GM15510 (cell line): ENCODE results near the gene FNDC3B.

Experiments used
- POLR2A ChIP-seq: IDR thresholded peaks from 3 replicates; pipeline ENCODE4 v1.6.1; 2011; ENCODE audit warnings: borderline replicate concordance; ENCODE audit not compliant: insufficient read length; ENCODE audit errors: extremely low read depth

Gene FNDC3B

GRCh38 chr3:172106037-172106954 is 66.9 kb downstream of the FNDC3B start:
- no peak for TF ChIP-seq POLR2A

GRCh38 chr3:172106989-172107388 is 67.6 kb downstream of the FNDC3B start:
- no peak for TF ChIP-seq POLR2A

GRCh38 chr3:172107403-172107802 is 68.0 kb downstream of the FNDC3B start:
- TF ChIP-seq POLR2A = no peak

- no peak for TF ChIP-seq POLR2A
Measured at GRCh38 chr3:172110127-172110779, 70.9 kb downstream of the FNDC3B start.

- no peak for TF ChIP-seq POLR2A
Measured at GRCh38 chr3:172111163-172111562, 71.8 kb downstream of the FNDC3B start.

- TF ChIP-seq POLR2A = no peak
Measured at GRCh38 chr3:172112078-172112733, 72.8 kb downstream of the FNDC3B start.

- no peak for TF ChIP-seq POLR2A
Measured at GRCh38 chr3:172112734-172113120, 73.3 kb downstream of the FNDC3B start.

GRCh38 chr3:172113710-172114109 is 74.3 kb downstream of the FNDC3B start:
- no peak for TF ChIP-seq POLR2A

- no peak for TF ChIP-seq POLR2A
Measured at GRCh38 chr3:172115059-172115458, 75.7 kb downstream of the FNDC3B start.

GRCh38 chr3:172115787-172116186 is 76.4 kb downstream of the FNDC3B start:
- no peak for TF ChIP-seq POLR2A

GRCh38 chr3:172118019-172118418 is 78.6 kb downstream of the FNDC3B start:
- no peak for TF ChIP-seq POLR2A

GRCh38 chr3:172119266-172119969 is 80.0 kb downstream of the FNDC3B start:
- no peak for TF ChIP-seq POLR2A

GRCh38 chr3:172120912-172121311 is 81.5 kb downstream of the FNDC3B start:
- no peak for TF ChIP-seq POLR2A

GRCh38 chr3:172121981-172122380 is 82.6 kb downstream of the FNDC3B start:
- no peak for TF ChIP-seq POLR2A

- no peak for TF ChIP-seq POLR2A
Measured at GRCh38 chr3:172124271-172124670, 84.9 kb downstream of the FNDC3B start.
